ENCODE results near the gene ZNF253. TPM values are rescaled to one million over a fixed set of nuclear protein-coding genes. Genes with fewer than 3 reads are reported as not detected.
"Not testable (repeated sequence)": the region's sequence is repeated elsewhere in the genome, so short reads cannot be mapped to it uniquely, and the experiment has no call there.

Gene ZNF253
- total RNA-seq, 1 donor: 4.0 TPM

- Histone ChIP-seq H3K79me2 (ENCODE audit: insufficient read depth, low read length) (no peaks in the 10 kb centered on the region), H2AFZ (ENCODE audit: low read length) (no peak overlapping the region), H3K4me2 (ENCODE audit: insufficient read depth, low read length) (no peak overlapping the region), H3K4me1 (ENCODE audit: insufficient read depth, low read length) (no peaks in the 10 kb centered on the region), H3K4me3 (ENCODE audit: insufficient read depth, low read length) (no peak overlapping the region), H4K20me1 (ENCODE audit: insufficient read depth, low read length) (no peaks in the 10 kb centered on the region), H3K9me3 (ENCODE audit: low read depth, low read length) (peaks cover 15% of the 10 kb centered on the region), H3K36me3 (ENCODE audit: insufficient read depth, low read length) (no peaks in the 10 kb centered on the region), H3K27me3 (ENCODE audit: insufficient read depth, low read length) (no peaks in the 10 kb centered on the region), H3K27ac (ENCODE audit: low read depth, low read length) (no peak overlapping the region)
- no peak for TF ChIP-seq CTCF (IDR thresholded peaks at IDR 0.05; ENCODE audit: extremely low read depth, low read depth, low read length)
- DNase-seq (ENCODE audit: insufficient read length, low spot score, missing footprints): no peak
These were observed 30.1 kb upstream of the ZNF253 start for GRCh38 chr19:19835560-19836038.

GRCh38 chr19:19847781-19848180 lies 17.9 kb upstream of the ZNF253 start:
- H3K4me1 ChIP-seq (ENCODE audit: insufficient read depth, low read length): no peaks in the 10 kb centered on the region
- no peak overlapping the region for H3K4me3 ChIP-seq (ENCODE audit: insufficient read depth, low read length)
- no peak for TF ChIP-seq CTCF (IDR thresholded peaks at IDR 0.05; ENCODE audit: extremely low read depth, low read depth, low read length)
- no peaks in the 10 kb centered on the region for H3K27me3 ChIP-seq (ENCODE audit: insufficient read depth, low read length)
- no peak overlapping the region for H3K4me2 ChIP-seq (ENCODE audit: insufficient read depth, low read length)
- no peak for DNase-seq (ENCODE audit: insufficient read length, low spot score, missing footprints)
- no peaks in the 10 kb centered on the region for H3K9me3 ChIP-seq (ENCODE audit: low read depth, low read length)
- H2AFZ ChIP-seq (ENCODE audit: low read length): no peak overlapping the region
- no peak overlapping the region for H3K27ac ChIP-seq (ENCODE audit: low read depth, low read length)
- H4K20me1 ChIP-seq (ENCODE audit: insufficient read depth, low read length): no peaks in the 10 kb centered on the region
- H3K36me3 ChIP-seq (ENCODE audit: insufficient read depth, low read length): no peaks in the 10 kb centered on the region
- no peaks in the 10 kb centered on the region for H3K79me2 ChIP-seq (ENCODE audit: insufficient read depth, low read length)

- Histone ChIP-seq H3K27ac (ENCODE audit: low read depth, low read length) (no peak overlapping the region), H3K4me1 (ENCODE audit: insufficient read depth, low read length) (no peaks in the 10 kb centered on the region), H3K4me2 (ENCODE audit: insufficient read depth, low read length) (no peak overlapping the region), H3K4me3 (ENCODE audit: insufficient read depth, low read length) (no peak overlapping the region), H3K36me3 (ENCODE audit: insufficient read depth, low read length) (no peaks in the 10 kb centered on the region), H3K79me2 (ENCODE audit: insufficient read depth, low read length) (no peaks in the 10 kb centered on the region), H3K27me3 (ENCODE audit: insufficient read depth, low read length) (no peaks in the 10 kb centered on the region), H3K9me3 (ENCODE audit: low read depth, low read length) (no peaks in the 10 kb centered on the region), H2AFZ (ENCODE audit: low read length) (no peak overlapping the region), H4K20me1 (ENCODE audit: insufficient read depth, low read length) (no peaks in the 10 kb centered on the region)
- no peak for TF ChIP-seq CTCF (IDR thresholded peaks at IDR 0.05; ENCODE audit: extremely low read depth, low read depth, low read length)
- no peak for DNase-seq (ENCODE audit: insufficient read length, low spot score, missing footprints)
These were observed 16.6 kb upstream of the ZNF253 start for GRCh38 chr19:19849056-19849455.

GRCh38 chr19:19851740-19852139 lies 13.9 kb upstream of the ZNF253 start:
- not testable (repeated sequence) for H3K27ac ChIP-seq (ENCODE audit: low read depth, low read length); H2AFZ ChIP-seq (ENCODE audit: low read length)

More at GRCh38 chr19:19851740-19852139, 13.9 kb upstream of the ZNF253 start:
- not testable (repeated sequence) for H3K9me3 ChIP-seq (ENCODE audit: low read depth, low read length); H3K27me3 ChIP-seq (ENCODE audit: insufficient read depth, low read length); H4K20me1 ChIP-seq (ENCODE audit: insufficient read depth, low read length); H3K4me3 ChIP-seq (ENCODE audit: insufficient read depth, low read length); H3K4me2 ChIP-seq (ENCODE audit: insufficient read depth, low read length); DNase-seq (ENCODE audit: insufficient read length, low spot score, missing footprints); H3K79me2 ChIP-seq (ENCODE audit: insufficient read depth, low read length); H3K36me3 ChIP-seq (ENCODE audit: insufficient read depth, low read length); H3K4me1 ChIP-seq (ENCODE audit: insufficient read depth, low read length)
